ENCODE data around the gene ZSWIM1. TPM values are rescaled to one million over a fixed set of nuclear protein-coding genes. Genes with fewer than 3 reads are reported as not detected.

Gene ZSWIM1
- total RNA-seq, 1 experiment from 2014 or later, result 13.4 TPM

- no TSS peak for BruUV-seq (replicated peaks)
- Histone ChIP-seq H3K36me3 (ENCODE audit: control insufficient read depth, insufficient read depth, low read length) (no peaks in the 10 kb centered on the region), H3K27ac (ENCODE audit: low read length) (no peak overlapping the region), H3K27me3 (ENCODE audit: control insufficient read depth, insufficient read depth, low read length) (no peaks in the 10 kb centered on the region), H3K4me1 (ENCODE audit: control insufficient read depth, insufficient read depth, low read length) (peaks cover 7% of the 10 kb centered on the region; the same call in 1 of the 2 replicates), H3K4me3 (ENCODE audit: low read depth in 2 of 2, low read length in 2 of 2) (no peak overlapping the region), H3K9me3 (ENCODE audit: control insufficient read depth, insufficient read depth, low read depth, low read length) (no peaks in the 10 kb centered on the region)
- CTCF ChIA-PET, result no interaction called here
- POLR2A ChIA-PET, result no interaction called here
- TF ChIP-seq TCF7L2 (IDR thresholded peaks at IDR 0.05; ENCODE audit: low read depth, low read length) (no peak), POLR2AphosphoS5 (IDR thresholded peaks at IDR 0.05; ENCODE audit: low read depth, low read length) (no peak), REST (IDR thresholded peaks at IDR 0.05; ENCODE audit: insufficient read depth in 1 of 2, low read depth in 2 of 2, low read length in 1 of 2) (no peak), SIN3A (IDR thresholded peaks at IDR 0.05; ENCODE audit: borderline replicate concordance, insufficient read depth, low read depth, low read length) (no peak)
- TF ChIP-seq, protein P1, sequence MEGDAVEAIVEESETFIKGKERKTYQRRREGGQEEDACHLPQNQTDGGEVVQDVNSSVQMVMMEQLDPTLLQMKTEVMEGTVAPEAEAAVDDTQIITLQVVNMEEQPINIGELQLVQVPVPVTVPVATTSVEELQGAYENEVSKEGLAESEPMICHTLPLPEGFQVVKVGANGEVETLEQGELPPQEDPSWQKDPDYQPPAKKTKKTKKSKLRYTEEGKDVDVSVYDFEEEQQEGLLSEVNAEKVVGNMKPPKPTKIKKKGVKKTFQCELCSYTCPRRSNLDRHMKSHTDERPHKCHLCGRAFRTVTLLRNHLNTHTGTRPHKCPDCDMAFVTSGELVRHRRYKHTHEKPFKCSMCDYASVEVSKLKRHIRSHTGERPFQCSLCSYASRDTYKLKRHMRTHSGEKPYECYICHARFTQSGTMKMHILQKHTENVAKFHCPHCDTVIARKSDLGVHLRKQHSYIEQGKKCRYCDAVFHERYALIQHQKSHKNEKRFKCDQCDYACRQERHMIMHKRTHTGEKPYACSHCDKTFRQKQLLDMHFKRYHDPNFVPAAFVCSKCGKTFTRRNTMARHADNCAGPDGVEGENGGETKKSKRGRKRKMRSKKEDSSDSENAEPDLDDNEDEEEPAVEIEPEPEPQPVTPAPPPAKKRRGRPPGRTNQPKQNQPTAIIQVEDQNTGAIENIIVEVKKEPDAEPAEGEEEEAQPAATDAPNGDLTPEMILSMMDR (IDR thresholded peaks at IDR 0.05), result no peak
- in situ Hi-C loops (cut with HindIII; ENCODE audit: low pct_unique_long_range_greater_than_20kb, low sequenced_read_pairs) (no loop called here), intact Hi-C loops (cut with micrococcal nuclease; ENCODE audit: unreplicated experiment) (no loop called here)
- DNase-seq (ENCODE audit: low read depth, low spot score), result no peak
- no peak for ATAC-seq
Measured at GRCh38 chr20:45866454-45866853, 14.6 kb upstream of the ZSWIM1 start.

GRCh38 chr20:45867136-45867818, 13.8 kb upstream of the ZSWIM1 start:
- DNase-seq (ENCODE audit: low read depth, low spot score) (no peak), ATAC-seq (peak; percentile 64)
- in situ Hi-C loops (cut with HindIII; ENCODE audit: low pct_unique_long_range_greater_than_20kb, low sequenced_read_pairs), result no loop called here
- BruUV-seq (replicated peaks), result no TSS peak
- POLR2A ChIA-PET, result no interaction called here
- no peaks in the 10 kb centered on the region for H3K9me3 ChIP-seq (ENCODE audit: control insufficient read depth, insufficient read depth, low read depth, low read length)
- CTCF ChIA-PET, result no interaction called here
- no peak overlapping the region for H3K4me3 ChIP-seq (ENCODE audit: low read depth in 2 of 2, low read length in 2 of 2)
- peaks cover 7% of the 10 kb centered on the region; the same call in 1 of the 2 replicates for H3K4me1 ChIP-seq (ENCODE audit: control insufficient read depth, insufficient read depth, low read length)
- intact Hi-C loops (cut with micrococcal nuclease; ENCODE audit: unreplicated experiment), result no loop called here
- H3K36me3 ChIP-seq (ENCODE audit: control insufficient read depth, insufficient read depth, low read length), result no peaks in the 10 kb centered on the region
- H3K27me3 ChIP-seq (ENCODE audit: control insufficient read depth, insufficient read depth, low read length), result no peaks in the 10 kb centered on the region
- no peak for TF ChIP-seq REST (IDR thresholded peaks at IDR 0.05; ENCODE audit: insufficient read depth in 1 of 2, low read depth in 2 of 2, low read length in 1 of 2)
- TF ChIP-seq, protein P1 (IDR thresholded peaks at IDR 0.05), result no peak
- TF ChIP-seq SIN3A (IDR thresholded peaks at IDR 0.05; ENCODE audit: borderline replicate concordance, insufficient read depth, low read depth, low read length), result no peak
- no peak for TF ChIP-seq TCF7L2 (IDR thresholded peaks at IDR 0.05; ENCODE audit: low read depth, low read length)
- H3K27ac ChIP-seq (ENCODE audit: low read length), result peak overlapping the region; percentile 27; the same call in 1 of the 2 replicates

Measured in Panc1 (cell line).